HEK293 (cell line): ENCODE data around the gene DGKD.

Experiments
- ZBTB1 ChIP-seq: fragments of 450-650 bp; formaldehyde crosslinking; IDR thresholded peaks from 2 replicates; pipeline ENCODE4 v1.5.1; 2016; ENCODE audit warnings: missing biosample characterization, missing genetic modification characterization
- ZNF274 ChIP-seq, 2 experiments: fragments of 200-500 bp in 1 of 2; fragments of 450-650 bp in 1 of 2; sonication (Bioruptor generic) in 1 of 2; formaldehyde crosslinking in 1 of 2; IDR thresholded peaks; 2 replicates each; pipeline versions ENCODE4 v1.5.1 to v1.6.1; 2014 to 2016; ENCODE audit warnings: borderline replicate concordance in 1 of 2, inconsistent platforms in 1 of 2, low read length in 1 of 2, missing biosample characterization in 1 of 2, missing genetic modification characterization in 1 of 2
- TF ChIP-seq, protein P1 (sequence below): fragments of 450-650 bp; formaldehyde crosslinking; IDR thresholded peaks from 2 replicates; pipeline ENCODE4 v1.5.1; 2017; ENCODE audit warnings: missing biosample characterization, missing genetic modification characterization

DNA sequence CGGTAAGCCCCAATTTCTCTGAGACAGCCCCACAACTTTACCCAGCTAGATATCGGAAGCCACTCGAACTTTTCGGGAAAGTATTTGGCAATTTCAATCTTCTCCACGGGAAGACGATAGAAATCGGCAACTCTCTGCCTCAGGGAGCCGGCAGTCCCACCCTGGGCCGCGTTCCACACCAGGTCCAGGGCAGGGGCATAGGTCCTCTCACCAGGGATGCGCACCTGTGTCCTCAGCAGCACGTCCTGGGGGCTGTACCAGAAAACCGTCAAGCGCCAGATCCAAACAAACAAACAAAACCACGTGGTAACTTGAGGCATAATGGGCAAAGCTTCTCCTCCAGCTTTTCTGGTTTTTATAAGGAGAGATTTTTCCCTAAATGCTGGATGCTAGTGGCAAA, 131.4 kb downstream of the DGKD start:
- TF ChIP-seq, protein P1, sequence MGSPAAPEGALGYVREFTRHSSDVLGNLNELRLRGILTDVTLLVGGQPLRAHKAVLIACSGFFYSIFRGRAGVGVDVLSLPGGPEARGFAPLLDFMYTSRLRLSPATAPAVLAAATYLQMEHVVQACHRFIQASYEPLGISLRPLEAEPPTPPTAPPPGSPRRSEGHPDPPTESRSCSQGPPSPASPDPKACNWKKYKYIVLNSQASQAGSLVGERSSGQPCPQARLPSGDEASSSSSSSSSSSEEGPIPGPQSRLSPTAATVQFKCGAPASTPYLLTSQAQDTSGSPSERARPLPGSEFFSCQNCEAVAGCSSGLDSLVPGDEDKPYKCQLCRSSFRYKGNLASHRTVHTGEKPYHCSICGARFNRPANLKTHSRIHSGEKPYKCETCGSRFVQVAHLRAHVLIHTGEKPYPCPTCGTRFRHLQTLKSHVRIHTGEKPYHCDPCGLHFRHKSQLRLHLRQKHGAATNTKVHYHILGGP (tag by site-specific recombination) = no peak
- TF ChIP-seq ZNF274 (IDR thresholded peaks at IDR 0.05; ENCODE audit: low read length) (no peak), ZNF274 (tag by site-specific recombination; IDR thresholded peaks at IDR 0.05; ENCODE audit: borderline replicate concordance) (no peak), ZBTB1 (tag by site-specific recombination) (no peak)
